Activated CD4-positive, alpha-beta memory T cell treated with anti-CD3 and anti-CD28 coated beads, Interleukin-2, amount 10 ng/mL, durations not matched to agents 7 days and 5 days (primary cell): ENCODE results near the gene SIN3B. TPM values are rescaled to one million over a fixed set of nuclear protein-coding genes. Genes with fewer than 3 reads are reported as not detected.

ENCODE experiments used
- CTCF ChIA-PET: fragments of 350-600 bp; sonication (Branson Sonifier 250); formaldehyde crosslinking; loops from one replicate; lab custom pipeline; 2021; ENCODE audit warnings: antibody characterized with exemption, inconsistent platforms; lab: Charles Lee
- POLR2A ChIA-PET: fragments of 350-600 bp; sonication (Branson Sonifier 250); formaldehyde crosslinking; loops from one replicate; lab custom pipeline; 2021; ENCODE audit warnings: antibody characterized with exemption; lab: Charles Lee
- DNase-seq: peaks from one replicate; pipeline ENCODE4 v3.0.0-alpha.2; 2020
- H3K27ac Mint-ChIP-seq: one replicate; pipeline ENCODE4 v1.8.0; 2021; ENCODE audit warnings: mild to moderate bottlenecking, mixed read lengths
- H3K27me3 Mint-ChIP-seq: one replicate; pipeline ENCODE4 v1.8.0; 2021; ENCODE audit warnings: mixed read lengths
- H3K36me3 Mint-ChIP-seq: one replicate; pipeline ENCODE4 v1.8.0; 2021; ENCODE audit warnings: low read depth, mixed read lengths
- H3K4me1 Mint-ChIP-seq: one replicate; pipeline ENCODE4 v1.8.0; 2021; ENCODE audit warnings: mixed read lengths
- H3K4me3 Mint-ChIP-seq: one replicate; pipeline ENCODE4 v1.8.0; 2021; ENCODE audit warnings: mild to moderate bottlenecking, mixed read lengths
- H3K9me3 Mint-ChIP-seq: one replicate; pipeline ENCODE4 v1.8.0; 2021; ENCODE audit warnings: mixed read lengths
- total RNA-seq, 2 experiments: library from RNA; stranded (reverse); gene quantifications; one replicate each; pipeline ENCODE4 v1.2.3, GENCODE V29; 2021

The SIN3B gene
- total RNA-seq, 2 experiments from 2014 or later = 25.8 to 28.1 TPM

GRCh38 chr19:16899566-16900075 is 70.4 kb downstream of the SIN3B start:
- Mint-ChIP-seq H3K4me3 (peak overlapping the region; percentile 30), H3K27ac (no peak overlapping the region), H3K36me3 (no peaks in the 10 kb centered on the region), H3K27me3 (peaks cover 17% of the 10 kb centered on the region), H3K9me3 (no peaks in the 10 kb centered on the region), H3K4me1 (peaks cover 24% of the 10 kb centered on the region)
- DNase-seq = peak; percentile 59
- POLR2A ChIA-PET = interaction anchor here (0.6 kb wide), 1 partner anchor 391 kb away, joined by 3 read pairs; no protein-coding TSS in a partner anchor
- CTCF ChIA-PET = interaction anchor here (0.8 to 2.5 kb wide), 5 partner anchors 11 to 285 kb away, joined by 3 to 15 read pairs (median 4); partner anchors contain the start of gene F2RL3

- H3K27me3 Mint-ChIP-seq = peaks cover 9% of the 10 kb centered on the region
- POLR2A ChIA-PET = no interaction called here
Measured at GRCh38 chr19:16901491-16902175, 72.4 kb downstream of the SIN3B start.

GRCh38 chr19:16902545-16902944 is 73.3 kb downstream of the SIN3B start:
- CTCF ChIA-PET = no interaction called here
- POLR2A ChIA-PET = no interaction called here
- peaks cover 19% of the 10 kb centered on the region for H3K4me1 Mint-ChIP-seq
- H3K4me3 Mint-ChIP-seq = no peak overlapping the region
- no peak overlapping the region for H3K27ac Mint-ChIP-seq
- no peaks in the 10 kb centered on the region for H3K36me3 Mint-ChIP-seq
- DNase-seq = no peak
- peaks cover 7% of the 10 kb centered on the region for H3K27me3 Mint-ChIP-seq
- H3K9me3 Mint-ChIP-seq = no peaks in the 10 kb centered on the region

More at GRCh38 chr19:16901491-16902175, 72.4 kb downstream of the SIN3B start:
- DNase-seq = no peak
- H3K4me1 Mint-ChIP-seq = peaks cover 21% of the 10 kb centered on the region
- no peaks in the 10 kb centered on the region for H3K9me3 Mint-ChIP-seq
- no peaks in the 10 kb centered on the region for H3K36me3 Mint-ChIP-seq
- H3K27ac Mint-ChIP-seq = no peak overlapping the region
- CTCF ChIA-PET = no interaction called here
- no peak overlapping the region for H3K4me3 Mint-ChIP-seq

- ChIA-PET CTCF (no interaction called here), POLR2A (no interaction called here)
- H3K9me3 Mint-ChIP-seq = no peaks in the 10 kb centered on the region
- H3K27me3 Mint-ChIP-seq = peaks cover 6% of the 10 kb centered on the region
- H3K4me1 Mint-ChIP-seq = peaks cover 16% of the 10 kb centered on the region
- no peak overlapping the region for H3K4me3 Mint-ChIP-seq
- no peak overlapping the region for H3K27ac Mint-ChIP-seq
- no peak for DNase-seq
- no peaks in the 10 kb centered on the region for H3K36me3 Mint-ChIP-seq
Measured at GRCh38 chr19:16903347-16903746, 74.1 kb downstream of the SIN3B start.

GRCh38 chr19:16904599-16904998 is 75.4 kb downstream of the SIN3B start:
- no peak overlapping the region for H3K27ac Mint-ChIP-seq
- POLR2A ChIA-PET = no interaction called here

GRCh38 chr19:16908759-16909158 is 79.6 kb downstream of the SIN3B start:
- no peak overlapping the region for H3K27ac Mint-ChIP-seq
- no peaks in the 10 kb centered on the region for H3K4me1 Mint-ChIP-seq
- H3K4me3 Mint-ChIP-seq = no peak overlapping the region
- H3K27me3 Mint-ChIP-seq = no peaks in the 10 kb centered on the region
- POLR2A ChIA-PET = no interaction called here
- no peak for DNase-seq
- H3K36me3 Mint-ChIP-seq = peaks cover 2% of the 10 kb centered on the region
- CTCF ChIA-PET = interaction anchor here (0.7 kb wide), 1 partner anchor 137 kb away, joined by 4 read pairs; no protein-coding TSS in a partner anchor
- peaks cover 16% of the 10 kb centered on the region for H3K9me3 Mint-ChIP-seq

More at GRCh38 chr19:16904599-16904998, 75.4 kb downstream of the SIN3B start:
- Mint-ChIP-seq H3K4me3 (no peak overlapping the region), H3K36me3 (no peaks in the 10 kb centered on the region), H3K27me3 (no peaks in the 10 kb centered on the region), H3K9me3 (no peaks in the 10 kb centered on the region), H3K4me1 (peaks cover 5% of the 10 kb centered on the region)
- CTCF ChIA-PET = no interaction called here
- no peak for DNase-seq

GRCh38 chr19:16911046-16911445 is 81.8 kb downstream of the SIN3B start:
- Mint-ChIP-seq H3K4me3 (no peak overlapping the region), H3K4me1 (no peaks in the 10 kb centered on the region), H3K27ac (no peak overlapping the region), H3K9me3 (peaks cover 18% of the 10 kb centered on the region), H3K36me3 (peaks cover 2% of the 10 kb centered on the region), H3K27me3 (no peaks in the 10 kb centered on the region)
- ChIA-PET POLR2A (no interaction called here), CTCF (no interaction called here)
- no peak for DNase-seq

- ChIA-PET CTCF (no interaction called here), POLR2A (no interaction called here)
- Mint-ChIP-seq H3K9me3 (peaks cover 18% of the 10 kb centered on the region), H3K27ac (no peak overlapping the region), H3K27me3 (no peaks in the 10 kb centered on the region), H3K4me3 (no peak overlapping the region), H3K4me1 (no peaks in the 10 kb centered on the region), H3K36me3 (peaks cover 2% of the 10 kb centered on the region)
- DNase-seq = no peak
Measured at GRCh38 chr19:16912780-16913179, 83.6 kb downstream of the SIN3B start.

GRCh38 chr19:16914421-16914820 is 85.2 kb downstream of the SIN3B start:
- DNase-seq = no peak
- H3K36me3 Mint-ChIP-seq = peaks cover 2% of the 10 kb centered on the region
- H3K27me3 Mint-ChIP-seq = no peaks in the 10 kb centered on the region
- CTCF ChIA-PET = no interaction called here
- POLR2A ChIA-PET = no interaction called here
- H3K4me3 Mint-ChIP-seq = no peak overlapping the region
- no peak overlapping the region for H3K27ac Mint-ChIP-seq
- peaks cover 18% of the 10 kb centered on the region for H3K9me3 Mint-ChIP-seq
- no peaks in the 10 kb centered on the region for H3K4me1 Mint-ChIP-seq

- peaks cover 21% of the 10 kb centered on the region for H3K9me3 Mint-ChIP-seq
- H3K27me3 Mint-ChIP-seq = no peaks in the 10 kb centered on the region
- CTCF ChIA-PET = no interaction called here
Measured at GRCh38 chr19:16915135-16915534, 85.9 kb downstream of the SIN3B start.

GRCh38 chr19:16915734-16916133 is 86.5 kb downstream of the SIN3B start:
- ChIA-PET POLR2A (no interaction called here), CTCF (no interaction called here)
- peaks cover 2% of the 10 kb centered on the region for H3K36me3 Mint-ChIP-seq
- H3K4me3 Mint-ChIP-seq = no peak overlapping the region
- no peaks in the 10 kb centered on the region for H3K4me1 Mint-ChIP-seq
- no peak for DNase-seq
- peaks cover 21% of the 10 kb centered on the region for H3K9me3 Mint-ChIP-seq
- H3K27me3 Mint-ChIP-seq = no peaks in the 10 kb centered on the region
- H3K27ac Mint-ChIP-seq = no peak overlapping the region

More at GRCh38 chr19:16915135-16915534, 85.9 kb downstream of the SIN3B start:
- Mint-ChIP-seq H3K4me3 (no peak overlapping the region), H3K27ac (no peak overlapping the region), H3K36me3 (peaks cover 2% of the 10 kb centered on the region), H3K4me1 (no peaks in the 10 kb centered on the region)
- POLR2A ChIA-PET = no interaction called here
- no peak for DNase-seq

- Mint-ChIP-seq H3K4me1 (no peaks in the 10 kb centered on the region), H3K36me3 (no peaks in the 10 kb centered on the region), H3K4me3 (no peak overlapping the region), H3K9me3 (peaks cover 16% of the 10 kb centered on the region), H3K27me3 (no peaks in the 10 kb centered on the region), H3K27ac (no peak overlapping the region)
- CTCF ChIA-PET = no interaction called here
- POLR2A ChIA-PET = no interaction called here
- DNase-seq = no peak
Measured at GRCh38 chr19:16917401-16917800, 88.2 kb downstream of the SIN3B start.

GRCh38 chr19:16919496-16919895 is 90.3 kb downstream of the SIN3B start:
- Mint-ChIP-seq H3K36me3 (no peaks in the 10 kb centered on the region), H3K27ac (no peak overlapping the region), H3K27me3 (no peaks in the 10 kb centered on the region), H3K4me1 (no peaks in the 10 kb centered on the region), H3K9me3 (peaks cover 2% of the 10 kb centered on the region), H3K4me3 (no peak overlapping the region)
- ChIA-PET POLR2A (no interaction called here), CTCF (no interaction called here)
- DNase-seq = no peak
